IMR-90 (cell line): ENCODE measurements around the gene EYS. TPM values are rescaled to one million over a fixed set of nuclear protein-coding genes. Genes with fewer than 3 reads are reported as not detected.

ENCODE experiments used
- ATAC-seq: fragments of 200-7000 bp; cut with Tn5 transposase; 2 replicates; pipeline ENCODE4 v1.9.1; 2020; ENCODE audit warnings: low read depth, mild to moderate bottlenecking, moderate library complexity
- BruUV-seq: library from RNA; stranded (reverse); fragments of 400-500 nt; replicated peaks from 2 replicates; lab custom pipeline; 2021; lab: Mats Ljungman, UMichigan
- CTCF ChIA-PET: fragments of 300-600 bp; formaldehyde crosslinking; extraction: SDS; loops from one replicate; lab custom pipeline; 2021; ENCODE audit warnings: antibody characterized with exemption; lab: Yijun Ruan, JAX
- POLR2A ChIA-PET: fragments of 300-600 bp; sonication (Branson Sonifier 250); formaldehyde crosslinking; loops from one replicate; lab custom pipeline; 2022; ENCODE audit warnings: antibody characterized with exemption; ENCODE audit not compliant: unreplicated experiment; lab: Charles Lee
- DNase-seq: peaks from one replicate; pipeline ENCODE4 v3.0.0; 2013
- H2AFZ ChIP-seq: replicated peaks from 2 replicates; pipeline ENCODE3; 2013; ENCODE audit warnings: low read length, mild to moderate bottlenecking; ENCODE audit not compliant: poor library complexity
- H2AK5ac ChIP-seq: 2 replicates; pipeline ENCODE4 v1.6.1; 2013; ENCODE audit warnings: low read depth, low read length, inconsistent platforms
- H2AK9ac ChIP-seq: replicated peaks from 2 replicates; pipeline ENCODE3; 2013; ENCODE audit warnings: mild to moderate bottlenecking, low read depth, low read length, moderate library complexity; ENCODE audit not compliant: poor library complexity
- H2BK120ac ChIP-seq: 2 replicates; pipeline ENCODE4 v1.6.1; 2013; ENCODE audit warnings: low read depth, low read length, inconsistent platforms
- H2BK15ac ChIP-seq: 3 replicates; pipeline ENCODE4 v1.6.1; 2013; ENCODE audit warnings: low read depth, low read length, inconsistent platforms
- H2BK20ac ChIP-seq: 2 replicates; pipeline ENCODE4 v1.6.1; 2013; ENCODE audit warnings: low read depth, mild to moderate bottlenecking, inconsistent platforms, low read length, moderate library complexity
- H2BK5ac ChIP-seq: 2 replicates; pipeline ENCODE4 v1.6.1; 2013; ENCODE audit warnings: mild to moderate bottlenecking, low read depth, low read length, inconsistent platforms; ENCODE audit not compliant: poor library complexity, severe bottlenecking
- H3K14ac ChIP-seq: replicated peaks from 2 replicates; pipeline ENCODE4 v1.6.1; 2013; ENCODE audit warnings: low read depth, low read length, inconsistent platforms
- H3K18ac ChIP-seq: 2 replicates; pipeline ENCODE4 v1.6.1; 2013; ENCODE audit warnings: low read depth, low read length, control low read depth
- H3K23ac ChIP-seq: 2 replicates; pipeline ENCODE4 v1.6.1; 2013; ENCODE audit warnings: low read depth, low read length, inconsistent platforms
- H3K27ac ChIP-seq: 2 replicates; pipeline ENCODE4 v1.5.1; 2013; ENCODE audit warnings: mild to moderate bottlenecking, control low read depth, low read length; ENCODE audit not compliant: insufficient read depth
- H3K27me3 ChIP-seq: 2 replicates; pipeline ENCODE4 v1.6.1; 2013; ENCODE audit warnings: low read length; ENCODE audit not compliant: control insufficient read depth, insufficient read depth
- H3K36me3 ChIP-seq: 2 replicates; pipeline ENCODE4 v1.6.1; 2013; ENCODE audit warnings: low read length, mixed read lengths; ENCODE audit not compliant: control insufficient read depth, insufficient read depth
- H3K4ac ChIP-seq: 2 replicates; pipeline ENCODE4 v1.6.1; 2013; ENCODE audit warnings: low read depth, low read length, inconsistent platforms
- H3K4me1 ChIP-seq: 2 replicates; pipeline ENCODE4 v1.6.1; 2013; ENCODE audit warnings: low read length, mixed read lengths; ENCODE audit not compliant: control insufficient read depth, insufficient read depth
- H3K4me2 ChIP-seq: 2 replicates; pipeline ENCODE4 v1.6.1; 2013; ENCODE audit warnings: low read depth, mild to moderate bottlenecking, control low read depth, low read length, moderate library complexity
- H3K4me3 ChIP-seq: 2 replicates; pipeline ENCODE4 v1.5.1; 2013; ENCODE audit warnings: low read depth, mild to moderate bottlenecking, control low read depth, low read length, moderate library complexity; ENCODE audit not compliant: insufficient read depth
- H3K56ac ChIP-seq: 2 replicates; pipeline ENCODE4 v1.6.1; 2013; ENCODE audit warnings: low read length, inconsistent platforms; ENCODE audit not compliant: insufficient read depth; ENCODE audit errors: extremely low read depth
- H3K79me1 ChIP-seq, 2 experiments: 2 replicates each; pipeline ENCODE4 v1.6.1; 2013; ENCODE audit warnings: low read length in 2 of 2, inconsistent platforms in 1 of 2, low read depth in 1 of 2
- H3K9ac ChIP-seq: 2 replicates; pipeline ENCODE4 v1.6.1; 2013; ENCODE audit warnings: low read depth, low read length, control low read depth
- H3K9me1 ChIP-seq: 2 replicates; pipeline ENCODE4 v1.6.1; 2013; ENCODE audit warnings: low read length, inconsistent platforms; ENCODE audit not compliant: insufficient read depth
- H3K9me3 ChIP-seq: 2 replicates; pipeline ENCODE4 v1.6.1; 2013; ENCODE audit warnings: low read length; ENCODE audit not compliant: control insufficient read depth, insufficient read depth
- H4K20me1 ChIP-seq: 2 replicates; pipeline ENCODE4 v1.6.1; 2013; ENCODE audit warnings: low read length, inconsistent platforms; ENCODE audit not compliant: insufficient read depth
- H4K5ac ChIP-seq: 2 replicates; pipeline ENCODE4 v1.6.1; 2013; ENCODE audit warnings: mild to moderate bottlenecking, low read depth, low read length, control low read depth
- H4K8ac ChIP-seq, 2 experiments: 2 replicates each; pipeline ENCODE4 v1.6.1; 2013; ENCODE audit warnings: low read depth in 2 of 2, low read length in 2 of 2, control low read depth in 1 of 2, inconsistent platforms in 1 of 2
- H4K91ac ChIP-seq: 2 replicates; pipeline ENCODE4 v1.6.1; 2013; ENCODE audit warnings: low read depth, low read length, inconsistent platforms; ENCODE audit not compliant: insufficient read depth
- CEBPB ChIP-seq: IDR thresholded peaks from 2 replicates; pipeline ENCODE4 v1.6.1; 2012; ENCODE audit warnings: low read depth, low read length, improper control_type of control experiment
- CHD1 ChIP-seq: IDR thresholded peaks from 2 replicates; pipeline ENCODE4 v1.6.1; 2012; ENCODE audit warnings: low read depth, low read length, improper control_type of control experiment
- ELK1 ChIP-seq: fragments of 150-350 bp; IDR thresholded peaks from 2 replicates; pipeline ENCODE4 v1.6.1; 2016; ENCODE audit warnings: low read depth, mild to moderate bottlenecking, low read length, moderate library complexity, borderline replicate concordance
- MAZ ChIP-seq: IDR thresholded peaks from 2 replicates; pipeline ENCODE4 v1.6.1; 2012; ENCODE audit warnings: low read depth, mild to moderate bottlenecking, low read length, improper control_type of control experiment, moderate library complexity, borderline replicate concordance
- MXI1 ChIP-seq: IDR thresholded peaks from 2 replicates; pipeline ENCODE4 v1.6.1; 2012; ENCODE audit warnings: low read depth, mild to moderate bottlenecking, low read length, moderate library complexity, borderline replicate concordance
- POLR2A ChIP-seq: IDR thresholded peaks from 2 replicates; pipeline ENCODE4 v1.6.1; 2012; ENCODE audit warnings: mild to moderate bottlenecking, low read depth, low read length
- RAD21 ChIP-seq: IDR thresholded peaks from 2 replicates; pipeline ENCODE4 v1.6.1; 2012; ENCODE audit warnings: low read length, improper control_type of control experiment
- SMC3 ChIP-seq: fragments of 150-350 bp; IDR thresholded peaks from 2 replicates; pipeline ENCODE4 v1.6.1; 2016; ENCODE audit warnings: low read depth, mild to moderate bottlenecking, antibody characterized with exemption, low read length, moderate library complexity
- WGBS, 2 experiments: methylation state at CpG; one replicate each; pipeline versions ENCODE4 v1.1.5 to v1.1.7; 2013; ENCODE audit warnings: missing lambda C conversion rate in 2 of 2; ENCODE audit not compliant: insufficient read length in 1 of 2; ENCODE audit errors: extremely low coverage in 2 of 2; 5-methylcytosine and 5-hydroxymethylcytosine counted together
- dilution Hi-C: fragments of 300-500 bp; cut with HindIII; formaldehyde crosslinking; loops from one replicate; pipeline ENCODE4 v1.14.3; 2018; ENCODE audit warnings: low sequenced_read_pairs; ENCODE audit not compliant: unreplicated experiment
- in situ Hi-C: fragments of 300-500 bp; cut with MboI; formaldehyde crosslinking; loops from 3 replicates; pipeline ENCODE4 v1.14.3; 2019; ENCODE audit warnings: low sequenced_read_pairs, inconsistent platforms, mixed read lengths
- intact Hi-C: fragments of 100-400 bp; cut with micrococcal nuclease; formaldehyde crosslinking; loops from 2 replicates; pipeline ENCODE4 v1.10.0; 2022
- polyA plus RNA-seq, 3 experiments: library from polyadenylated mRNA; depleted of rRNA; stranded (reverse); fragments of >200 nt; gene quantifications; 2 replicates each; pipeline ENCODE4 v1.2.3, GENCODE V29; 2012; ENCODE audit warnings: low replicate concordance in 1 of 3
- total RNA-seq: library from RNA; depleted of rRNA; stranded (reverse); fragments of >200 nt; gene quantifications from 2 replicates; pipeline ENCODE4 v1.2.3, GENCODE V29; 2012
- TF ChIP-seq, protein P1 (sequence below): conservative IDR thresholded peaks from 2 replicates; pipeline ENCODE4 v1.5.1; 2012; ENCODE audit warnings: mild to moderate bottlenecking, low read depth, low read length, improper control_type of control experiment
- TF ChIP-seq, protein P2 (sequence below): fragments of 150-350 bp; IDR thresholded peaks from 2 replicates; pipeline ENCODE4 v1.6.1; 2017; ENCODE audit warnings: mild to moderate bottlenecking, antibody characterized with exemption, low read length, low read depth

The EYS gene
- total and polyA plus RNA-seq, 2 of the 4 experiments (the other 2 are of a cell fraction): under 0.01 TPM; not detected in 1

GRCh38 chr6:64547594-64548268 lies 1159.3 kb downstream of the EYS start:
- Histone ChIP-seq H4K5ac (no peak overlapping the region), H3K27me3 (no peaks in the 10 kb centered on the region), H2BK15ac (no peak overlapping the region), H3K18ac (no peak overlapping the region), H3K27ac (no peak overlapping the region), H2BK120ac (no peak overlapping the region), H3K4me1 (no peaks in the 10 kb centered on the region), H2AK9ac (no peak overlapping the region), H3K23ac (no peak overlapping the region), H4K20me1 (no peaks in the 10 kb centered on the region), H3K9ac (no peak overlapping the region), H2AFZ (no peak overlapping the region), H3K4me3 (no peak overlapping the region), H3K9me3 (peaks cover 2% of the 10 kb centered on the region; the same call in 1 of the 2 replicates), H3K36me3 (no peaks in the 10 kb centered on the region), H3K14ac (no peak overlapping the region), H2AK5ac (no peak overlapping the region), H3K9me1 (no peaks in the 10 kb centered on the region), H3K56ac (no peak overlapping the region), H4K91ac (no peak overlapping the region), H3K4ac (no peak overlapping the region), H2BK5ac (no peak overlapping the region), H3K4me2 (no peak overlapping the region), H2BK20ac (no peak overlapping the region), H4K8ac (no peak overlapping the region), H3K79me1 (no peaks in the 10 kb centered on the region)
- BruUV-seq: no TSS peak
- ChIA-PET POLR2A (no interaction called here), CTCF (no interaction called here)
- in situ Hi-C loops: no loop called here
- 78% methylated on average over 4 of the region's 20 CpGs; no CpG with 5 or more reads in 1 of the 2 experiments for WGBS, 2 experiments
- DNase-seq (no peak), ATAC-seq (no peak)
- dilution Hi-C loops: no loop called here
- TF ChIP-seq ELK1 (no peak), CHD1 (no peak), POLR2A (no peak), RAD21 (no peak), CEBPB (no peak), MAZ (no peak), SMC3 (no peak), MXI1 (no peak)
- TF ChIP-seq, protein P1, sequence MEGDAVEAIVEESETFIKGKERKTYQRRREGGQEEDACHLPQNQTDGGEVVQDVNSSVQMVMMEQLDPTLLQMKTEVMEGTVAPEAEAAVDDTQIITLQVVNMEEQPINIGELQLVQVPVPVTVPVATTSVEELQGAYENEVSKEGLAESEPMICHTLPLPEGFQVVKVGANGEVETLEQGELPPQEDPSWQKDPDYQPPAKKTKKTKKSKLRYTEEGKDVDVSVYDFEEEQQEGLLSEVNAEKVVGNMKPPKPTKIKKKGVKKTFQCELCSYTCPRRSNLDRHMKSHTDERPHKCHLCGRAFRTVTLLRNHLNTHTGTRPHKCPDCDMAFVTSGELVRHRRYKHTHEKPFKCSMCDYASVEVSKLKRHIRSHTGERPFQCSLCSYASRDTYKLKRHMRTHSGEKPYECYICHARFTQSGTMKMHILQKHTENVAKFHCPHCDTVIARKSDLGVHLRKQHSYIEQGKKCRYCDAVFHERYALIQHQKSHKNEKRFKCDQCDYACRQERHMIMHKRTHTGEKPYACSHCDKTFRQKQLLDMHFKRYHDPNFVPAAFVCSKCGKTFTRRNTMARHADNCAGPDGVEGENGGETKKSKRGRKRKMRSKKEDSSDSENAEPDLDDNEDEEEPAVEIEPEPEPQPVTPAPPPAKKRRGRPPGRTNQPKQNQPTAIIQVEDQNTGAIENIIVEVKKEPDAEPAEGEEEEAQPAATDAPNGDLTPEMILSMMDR: no peak
- TF ChIP-seq, protein P2, sequence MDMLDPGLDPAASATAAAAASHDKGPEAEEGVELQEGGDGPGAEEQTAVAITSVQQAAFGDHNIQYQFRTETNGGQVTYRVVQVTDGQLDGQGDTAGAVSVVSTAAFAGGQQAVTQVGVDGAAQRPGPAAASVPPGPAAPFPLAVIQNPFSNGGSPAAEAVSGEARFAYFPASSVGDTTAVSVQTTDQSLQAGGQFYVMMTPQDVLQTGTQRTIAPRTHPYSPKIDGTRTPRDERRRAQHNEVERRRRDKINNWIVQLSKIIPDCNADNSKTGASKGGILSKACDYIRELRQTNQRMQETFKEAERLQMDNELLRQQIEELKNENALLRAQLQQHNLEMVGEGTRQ: no peak
- intact Hi-C loops: no loop called here
